ENCODE measurements around the gene CNST. TPM values are rescaled to one million over a fixed set of nuclear protein-coding genes. Genes with fewer than 3 reads are reported as not detected.
"Not testable (repeated sequence)": the region's sequence is repeated elsewhere in the genome, so short reads cannot be mapped to it uniquely, and the experiment has no call there.

CNST gene
- total RNA-seq, 1 experiment from 2014 or later = 23.0 TPM

- DNase-seq (ENCODE audit: low spot score) = no peak
Observed at GRCh38 chr1:246709835-246710234, 143.6 kb downstream of the CNST start.

DNA sequence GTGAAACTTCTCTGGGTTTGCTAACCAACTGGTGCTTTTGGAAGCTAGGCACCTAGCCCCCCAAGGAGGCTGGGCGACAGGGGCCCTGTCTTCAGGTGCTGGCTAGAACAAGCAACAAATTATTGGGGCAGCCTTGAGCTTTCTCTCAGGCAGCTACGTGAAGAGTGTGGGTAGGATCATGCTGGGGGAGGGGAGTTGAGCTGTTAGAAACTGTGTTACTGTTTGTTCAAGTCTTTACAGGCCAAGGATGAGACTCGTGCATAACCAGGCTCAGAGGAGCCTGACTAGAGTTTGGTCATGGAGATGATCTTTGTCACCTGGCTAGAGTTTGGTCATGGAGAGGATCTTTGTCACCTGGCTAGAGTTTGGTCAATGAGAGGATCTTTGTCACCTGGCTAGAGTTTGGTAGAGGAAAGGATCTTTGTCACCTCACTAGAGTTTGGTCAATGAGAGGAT, 145.3 kb downstream of the CNST start:
- DNase-seq (ENCODE audit: low spot score) = no peak

DNA sequence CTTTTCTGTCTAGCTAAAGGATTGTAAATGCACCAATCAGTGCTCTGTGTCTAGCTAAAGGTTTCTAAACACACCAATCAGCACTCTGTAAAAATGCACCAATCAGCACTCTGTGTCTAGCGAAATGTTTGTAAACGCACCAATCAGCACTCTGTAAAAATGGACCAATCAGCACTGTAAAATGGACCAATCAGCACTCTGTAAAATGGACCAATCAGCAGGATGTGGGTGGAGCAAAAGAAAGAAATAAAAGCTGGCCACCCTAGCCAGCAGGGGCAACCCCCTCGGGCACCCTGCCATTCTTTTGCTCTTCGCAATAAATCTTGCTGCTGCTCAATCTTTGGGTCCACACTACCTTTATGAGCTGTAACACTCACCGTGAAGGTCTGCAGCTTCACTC, 146.2 kb downstream of the CNST start:
- not testable (repeated sequence) for DNase-seq (ENCODE audit: low spot score)

Other genes starting within 250 kb of the CNST start
- 31.7 and 44.5 TPM in 2 replicates for gene SMYD3, start 59.2 kb upstream of the CNST start, total RNA-seq (2014; rRNA removed; shearing (Covaris generic))
- gene TFB2M, start 195 bp upstream of the CNST start, total RNA-seq (2014; rRNA removed; shearing (Covaris generic)) = 37.8 and 40.1 TPM in 2 replicates
- 102 and 118 TPM in 2 replicates for gene SCCPDH, start 158.0 kb downstream of the CNST start, total RNA-seq (2014; rRNA removed; shearing (Covaris generic))

All from A172 (cell line).